Ovary (tissue), 3 donors: Measurements from ENCODE around the gene RALGPS1.

ENCODE experiments used
- EP300 ChIP-seq: sonication (generic); formaldehyde crosslinking; IDR thresholded peaks from one replicate; pipeline ENCODE4 v1.6.1; 2017; ENCODE audit warnings: antibody characterized with exemption
- POLR2A ChIP-seq: fragments of 450-650 bp; IDR thresholded peaks from one replicate; pipeline ENCODE4 v1.6.1; 2017; ENCODE audit warnings: antibody characterized with exemption, mild to moderate bottlenecking, moderate library complexity
- TF ChIP-seq, protein P1 (sequence below), 3 donors: fragments of 450-650 bp in 2 of 3; fragments of 200-600 bp in 1 of 3; IDR thresholded peaks; one replicate each; pipeline versions ENCODE4 v1.5.1 to v1.8.0; 2016 to 2022; ENCODE audit warnings: antibody characterized with exemption in 3 of 3, mild to moderate bottlenecking in 1 of 3
- donor health status: DM: no; HTN: no; CAD: no.

GRCh38 chr9:127034691-127035090 lies 120.1 kb downstream of the RALGPS1 start:
- TF ChIP-seq EP300: no peak
- TF ChIP-seq, protein P1, sequence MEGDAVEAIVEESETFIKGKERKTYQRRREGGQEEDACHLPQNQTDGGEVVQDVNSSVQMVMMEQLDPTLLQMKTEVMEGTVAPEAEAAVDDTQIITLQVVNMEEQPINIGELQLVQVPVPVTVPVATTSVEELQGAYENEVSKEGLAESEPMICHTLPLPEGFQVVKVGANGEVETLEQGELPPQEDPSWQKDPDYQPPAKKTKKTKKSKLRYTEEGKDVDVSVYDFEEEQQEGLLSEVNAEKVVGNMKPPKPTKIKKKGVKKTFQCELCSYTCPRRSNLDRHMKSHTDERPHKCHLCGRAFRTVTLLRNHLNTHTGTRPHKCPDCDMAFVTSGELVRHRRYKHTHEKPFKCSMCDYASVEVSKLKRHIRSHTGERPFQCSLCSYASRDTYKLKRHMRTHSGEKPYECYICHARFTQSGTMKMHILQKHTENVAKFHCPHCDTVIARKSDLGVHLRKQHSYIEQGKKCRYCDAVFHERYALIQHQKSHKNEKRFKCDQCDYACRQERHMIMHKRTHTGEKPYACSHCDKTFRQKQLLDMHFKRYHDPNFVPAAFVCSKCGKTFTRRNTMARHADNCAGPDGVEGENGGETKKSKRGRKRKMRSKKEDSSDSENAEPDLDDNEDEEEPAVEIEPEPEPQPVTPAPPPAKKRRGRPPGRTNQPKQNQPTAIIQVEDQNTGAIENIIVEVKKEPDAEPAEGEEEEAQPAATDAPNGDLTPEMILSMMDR (IDR thresholded peaks at IDR 0.05): no peak
- no peak for TF ChIP-seq POLR2A
